K562 (cell line): ENCODE data around the gene ZNRD2. TPM values are rescaled to one million over a fixed set of nuclear protein-coding genes. Genes with fewer than 3 reads are reported as not detected.

ENCODE experiments used
- CTCF ChIP-seq, 3 experiments: IDR thresholded peaks in 2 of 3; conservative IDR thresholded peaks in 1 of 3; 2 replicates each; pipeline ENCODE4 v1.5.1; 2011 to 2012; ENCODE audit warnings: low read length in 3 of 3, mild to moderate bottlenecking in 3 of 3, control low read depth in 2 of 3, improper control_type of control experiment in 1 of 3, inconsistent platforms in 1 of 3, low read depth in 1 of 3, mixed read lengths in 1 of 3, moderate library complexity in 1 of 3; ENCODE audit not compliant: insufficient read depth in 2 of 3
- FOXJ2 ChIP-seq: fragments of 200-800 bp; sonication (Bioruptor generic); IDR thresholded peaks from 2 replicates; pipeline ENCODE4 v1.6.1; 2016; ENCODE audit warnings: missing genetic modification characterization, missing compliant biosample characterization
- GTF2A2 ChIP-seq: IDR thresholded peaks from 2 replicates; pipeline ENCODE4 v1.6.1; 2016; ENCODE audit warnings: mild to moderate bottlenecking, missing genetic modification characterization, missing compliant biosample characterization
- HNRNPLL ChIP-seq: fragments of 200-400 bp; formaldehyde crosslinking; IDR thresholded peaks from 2 replicates; pipeline ENCODE4 v1.6.1; 2017; ENCODE audit warnings: low read length, low read depth, mild to moderate bottlenecking; ENCODE audit not compliant: poor library complexity, severe bottlenecking
- HOMEZ ChIP-seq: fragments of 250-450 bp; sonication (Bioruptor Pico); IDR thresholded peaks from 2 replicates; pipeline ENCODE4 v1.4.0; 2020; ENCODE audit warnings: mild to moderate bottlenecking, moderate library complexity
- ILF3 ChIP-seq: fragments of 450-650 bp; IDR thresholded peaks from 2 replicates; pipeline ENCODE4 v1.6.1; 2018; ENCODE audit warnings: antibody characterized with exemption, mild to moderate bottlenecking, moderate library complexity, borderline replicate concordance
- JUND ChIP-seq, 2 experiments: IDR thresholded peaks; 2 replicates in 1 of 2; 3 replicates in 1 of 2; pipeline ENCODE4 v1.6.1; 2011; ENCODE audit warnings: borderline replicate concordance in 2 of 2, low read depth in 2 of 2, low read length in 2 of 2, improper control_type of control experiment in 1 of 2, missing biosample characterization in 1 of 2, missing genetic modification characterization in 1 of 2, missing genetic modification reagents in 1 of 2
- KLF1 ChIP-seq: fragments of 450-650 bp; IDR thresholded peaks from 2 replicates; pipeline ENCODE4 v1.6.1; 2016; ENCODE audit warnings: missing genetic modification characterization, missing compliant biosample characterization
- KLF6 ChIP-seq: fragments of 250-450 bp; sonication (Bioruptor Pico); IDR thresholded peaks from 2 replicates; pipeline ENCODE4 v1.4.0; 2020; ENCODE audit warnings: mild to moderate bottlenecking, moderate library complexity, borderline replicate concordance
- MTA3 ChIP-seq: fragments of 450-650 bp; formaldehyde crosslinking; IDR thresholded peaks from 2 replicates; pipeline ENCODE4 v1.6.1; 2017; ENCODE audit warnings: mild to moderate bottlenecking, borderline replicate concordance
- PHF8 ChIP-seq: fragments of 200-600 bp; sonication (generic); IDR thresholded peaks from 2 replicates; pipeline ENCODE4 v1.6.1; 2012; ENCODE audit warnings: mixed run types, mild to moderate bottlenecking, inconsistent platforms, low read length, moderate library complexity, borderline replicate concordance
- RAD21 ChIP-seq, 2 experiments: fragments of 250-450 bp in 1 of 2; fragments of 450-650 bp in 1 of 2; sonication (Bioruptor Pico) in 1 of 2; formaldehyde crosslinking in 1 of 2; IDR thresholded peaks in 1 of 2; conservative IDR thresholded peaks in 1 of 2; 2 replicates each; pipeline versions ENCODE4 v1.4.0 to v1.8.0; 2020 to 2022; ENCODE audit warnings: mild to moderate bottlenecking in 2 of 2, moderate library complexity in 1 of 2
- SP1 ChIP-seq: sonication (generic); formaldehyde crosslinking; IDR thresholded peaks from 2 replicates; pipeline ENCODE4 v1.8.1; 2022; ENCODE audit warnings: mild to moderate bottlenecking, missing genetic modification reagents
- USF2 ChIP-seq: sonication (generic); formaldehyde crosslinking; IDR thresholded peaks from 2 replicates; pipeline ENCODE4 v1.5.0; 2020; ENCODE audit warnings: missing genetic modification reagents
- ZEB2 ChIP-seq: fragments of 450-650 bp; IDR thresholded peaks from 2 replicates; pipeline ENCODE4 v1.6.1; 2016
- polyA plus RNA-seq, 8 experiments: library from polyadenylated mRNA; depleted of rRNA in 4 of 8; stranded (reverse) in 5 of 8; unstranded in 3 of 8; fragments of >200 nt; fragmentation: Nextera tagmentation in 2 of 8; fragmentation: Illumina TruSeq in 1 of 8; extraction: Ambion mirVana in 2 of 8; extraction: Trizol in 1 of 8; gene quantifications; 2 replicates each; pipeline versions ENCODE4 v1.2.1 to v1.2.3, GENCODE V29; 2011 to 2014; ENCODE audit warnings: inconsistent platforms in 1 of 8, missing spikeins in 1 of 8
- total RNA-seq, 7 experiments: library from RNA; depleted of rRNA in 6 of 7; stranded (reverse); fragments of >200 nt in 6 of 7; fragmentation: Illumina TruSeq in 2 of 7; extraction: Trizol in 2 of 7; gene quantifications; 2 replicates each; pipeline versions ENCODE4 v1.2.1 to v1.2.3, GENCODE V29; 2011 to 2021; ENCODE audit warnings: low replicate concordance in 1 of 7
- TF ChIP-seq, protein P1 (sequence below): fragments of 450-650 bp; IDR thresholded peaks from 2 replicates; pipeline ENCODE4 v1.6.1; 2016; ENCODE audit warnings: low read depth, mild to moderate bottlenecking, moderate library complexity

ZNRD2 gene
- total and polyA plus RNA-seq, 9 of the 15 experiments (the other 6 are each of a cell fraction or from before 2014, with no cell fraction given) = 13.4 to 129 (median 60.4) TPM

DNA sequence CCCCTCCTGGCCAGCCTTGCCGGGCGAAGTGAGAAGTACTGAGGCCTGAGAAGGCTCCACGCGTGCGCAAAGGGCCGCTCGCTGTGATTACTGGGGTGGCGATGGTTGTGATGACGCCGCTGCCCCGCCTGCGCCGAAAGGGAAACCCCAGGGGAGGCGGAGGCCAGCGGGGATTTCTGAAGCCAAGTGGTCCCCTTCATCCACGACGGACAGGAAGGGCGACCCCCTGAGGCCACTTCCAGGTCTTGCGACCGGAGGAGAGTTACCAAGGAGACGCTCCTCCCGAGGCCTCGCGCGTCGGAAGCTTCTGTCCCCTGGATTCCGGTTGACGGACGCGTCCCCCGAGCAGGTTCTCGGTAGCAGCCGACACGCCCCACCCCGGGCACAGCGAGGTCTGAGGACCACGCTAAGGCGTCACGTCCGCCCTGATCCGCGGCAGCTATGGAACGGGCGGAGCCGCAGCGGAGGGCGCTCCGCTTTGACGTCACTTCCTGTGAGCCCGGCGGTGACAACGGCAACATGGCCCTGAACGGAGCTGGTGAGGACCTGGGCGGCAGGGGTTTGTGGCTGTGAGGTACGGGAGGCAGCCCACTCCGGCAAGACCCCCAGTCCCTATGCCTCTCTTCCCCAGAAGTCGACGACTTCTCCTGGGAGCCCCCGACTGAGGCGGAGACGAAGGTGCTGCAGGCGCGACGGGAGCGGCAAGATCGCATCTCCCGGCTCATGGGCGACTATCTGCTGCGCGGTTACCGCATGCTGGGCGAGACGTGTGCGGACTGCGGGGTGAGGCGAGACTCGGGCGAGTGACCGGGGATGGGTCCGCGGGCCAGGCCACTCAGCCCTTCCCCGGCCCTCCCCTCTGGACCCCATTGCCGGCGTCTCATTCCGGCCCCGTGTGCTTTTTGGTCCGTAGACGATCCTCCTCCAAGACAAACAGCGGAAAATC, at the start of gene ZNRD2 (continued):
- TF ChIP-seq HOMEZ (CRISPR knock-in tag) (no peak), PHF8 (peak; percentile 63; the same call in 1 of the 2 replicates), GTF2A2 (tag) (no peak), SP1 (CRISPR knock-in tag) (peak; percentile 100), KLF1 (tag) (peak; percentile 89), HNRNPLL (peak; percentile 60), FOXJ2 (peak; percentile 72), ZEB2 (peak; percentile 74; the same call in 1 of the 2 replicates), MTA3 (peak; percentile 84; the same call in 1 of the 2 replicates), RAD21 (CRISPR knock-in tag; conservative IDR thresholded peaks at IDR 0.05 in 1 of 2, IDR thresholded peaks at IDR 0.05 in 1 of 2) (peak; percentile 51 to 75), KLF6 (peak; percentile 48; the same call in 1 of the 2 replicates), CTCF (IDR thresholded peaks at IDR 0.05 in 2 of 3, conservative IDR thresholded peaks at IDR 0.05 in 1 of 3; ENCODE audit: insufficient read depth in 2 of 3, low read depth in 1 of 3, low read length in 3 of 3) (peak; percentile 77 to 86 (median 81)), JUND (IDR thresholded peaks at IDR 0.05; ENCODE audit: borderline replicate concordance, low read depth, low read length) (peak; percentile 60; the same call in 1 of the 2 replicates), JUND (tag; IDR thresholded peaks at IDR 0.05; ENCODE audit: borderline replicate concordance, low read depth, low read length) (no peak; the same call in 2 of the 3 replicates), USF2 (no peak), ILF3 (no peak)
- TF ChIP-seq, protein P1, sequence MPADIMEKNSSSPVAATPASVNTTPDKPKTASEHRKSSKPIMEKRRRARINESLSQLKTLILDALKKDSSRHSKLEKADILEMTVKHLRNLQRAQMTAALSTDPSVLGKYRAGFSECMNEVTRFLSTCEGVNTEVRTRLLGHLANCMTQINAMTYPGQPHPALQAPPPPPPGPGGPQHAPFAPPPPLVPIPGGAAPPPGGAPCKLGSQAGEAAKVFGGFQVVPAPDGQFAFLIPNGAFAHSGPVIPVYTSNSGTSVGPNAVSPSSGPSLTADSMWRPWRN = no peak
